ENCODE measurements around the gene RIN3.

RIN3 gene

DNA sequence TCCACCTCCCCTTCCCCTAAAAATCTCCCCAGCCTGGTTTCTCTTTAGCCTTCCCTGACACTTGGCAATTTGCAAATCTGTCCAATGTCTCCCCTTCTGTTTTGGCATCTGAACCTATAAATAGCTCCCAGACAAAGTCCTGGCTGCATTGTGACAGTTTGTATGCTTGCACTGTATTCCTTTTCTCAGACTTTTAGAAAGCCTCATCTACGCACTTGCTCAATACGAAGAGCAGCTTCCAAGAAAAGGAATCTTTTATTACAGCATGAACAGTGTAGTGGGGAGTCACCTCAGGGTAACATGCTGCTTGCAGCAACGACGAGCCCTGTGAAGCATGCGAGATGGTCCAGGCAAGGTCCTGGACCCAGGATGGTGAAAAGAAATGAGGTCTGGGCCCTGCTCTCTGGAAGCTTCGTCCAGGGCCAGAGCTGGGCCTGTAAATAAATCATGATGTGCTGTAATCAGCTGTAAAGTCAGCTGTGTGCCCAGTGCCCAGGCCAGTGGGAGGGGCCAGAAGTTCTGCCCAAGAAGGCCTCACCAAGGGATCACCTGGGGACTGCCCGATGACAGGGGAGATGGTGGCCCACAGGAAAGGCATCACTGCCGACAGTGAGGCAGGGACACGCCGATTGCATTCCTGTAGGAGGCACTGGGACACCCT is 88.3 kb downstream of the RIN3 start:
- no peak for DNase-seq

- DNase-seq = peak in 2 of 4 experiments; percentile 14 to 26
Observed at GRCh38 chr14:92603309-92604242, 90.0 kb downstream of the RIN3 start.

GRCh38 chr14:92605274-92605940 is 91.8 kb downstream of the RIN3 start:
- no peak for DNase-seq

DNA sequence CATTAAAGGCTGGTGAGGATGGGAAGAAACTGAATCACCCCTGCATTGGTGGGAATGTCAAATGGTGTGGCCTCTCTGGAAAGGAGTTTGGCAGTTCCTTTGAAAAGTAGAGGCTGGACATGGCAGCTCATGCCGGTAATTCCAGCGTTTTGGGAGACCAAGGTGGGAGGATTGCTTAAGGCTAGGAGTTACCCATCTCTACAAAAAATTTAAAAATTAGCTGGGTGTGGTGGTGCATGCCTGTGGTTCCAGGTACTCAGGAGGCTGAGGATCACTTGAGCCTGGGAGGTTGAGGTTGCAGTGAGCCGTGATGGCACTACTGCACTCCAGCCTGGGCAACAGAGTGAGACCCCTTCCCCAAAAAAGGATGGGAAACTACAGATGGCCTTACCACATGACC is 93.7 kb downstream of the RIN3 start:
- DNase-seq = no peak

GRCh38 chr14:92607702-92608429 is 94.3 kb downstream of the RIN3 start:
- no peak for DNase-seq

DNA sequence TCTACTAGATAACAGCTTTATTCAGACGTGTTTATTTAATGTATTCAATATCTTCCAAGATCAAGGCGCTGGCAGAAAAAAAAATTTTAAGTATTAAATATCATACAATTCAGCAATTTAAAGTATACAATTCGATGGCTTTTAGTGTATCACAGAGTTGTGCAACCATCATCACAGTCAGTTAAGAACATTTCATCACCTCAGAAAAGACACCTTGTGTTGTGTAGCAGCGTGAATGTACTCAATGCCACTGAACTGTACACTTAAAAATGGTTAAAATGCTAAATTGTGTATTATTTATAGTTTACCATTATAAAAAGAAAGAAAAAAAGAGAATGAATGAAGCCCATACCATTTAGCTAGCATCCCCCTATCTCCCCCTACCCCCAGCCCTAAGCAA is 96.4 kb downstream of the RIN3 start:
- no peak for DNase-seq

DNA sequence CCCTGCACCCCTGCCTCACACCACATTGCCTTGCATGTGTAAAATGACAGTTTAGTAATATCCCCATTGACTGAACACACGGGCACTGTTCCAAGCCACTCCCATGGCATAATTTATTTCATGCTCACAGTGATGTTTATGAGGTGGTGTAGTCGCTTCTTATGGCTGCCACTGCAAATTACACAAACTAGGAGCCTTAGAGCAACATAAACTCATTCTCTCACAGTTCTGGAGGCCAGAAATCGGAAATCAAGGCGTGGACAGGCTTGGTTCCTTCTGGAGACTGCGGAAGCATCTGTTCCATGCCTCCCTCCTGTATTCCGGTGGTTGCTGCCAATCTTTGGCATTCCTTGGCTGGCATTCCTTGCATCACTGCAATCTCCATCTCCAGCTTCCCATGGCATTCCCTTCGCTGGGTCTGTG is 97.3 kb downstream of the RIN3 start:
- no peak for DNase-seq

DNA sequence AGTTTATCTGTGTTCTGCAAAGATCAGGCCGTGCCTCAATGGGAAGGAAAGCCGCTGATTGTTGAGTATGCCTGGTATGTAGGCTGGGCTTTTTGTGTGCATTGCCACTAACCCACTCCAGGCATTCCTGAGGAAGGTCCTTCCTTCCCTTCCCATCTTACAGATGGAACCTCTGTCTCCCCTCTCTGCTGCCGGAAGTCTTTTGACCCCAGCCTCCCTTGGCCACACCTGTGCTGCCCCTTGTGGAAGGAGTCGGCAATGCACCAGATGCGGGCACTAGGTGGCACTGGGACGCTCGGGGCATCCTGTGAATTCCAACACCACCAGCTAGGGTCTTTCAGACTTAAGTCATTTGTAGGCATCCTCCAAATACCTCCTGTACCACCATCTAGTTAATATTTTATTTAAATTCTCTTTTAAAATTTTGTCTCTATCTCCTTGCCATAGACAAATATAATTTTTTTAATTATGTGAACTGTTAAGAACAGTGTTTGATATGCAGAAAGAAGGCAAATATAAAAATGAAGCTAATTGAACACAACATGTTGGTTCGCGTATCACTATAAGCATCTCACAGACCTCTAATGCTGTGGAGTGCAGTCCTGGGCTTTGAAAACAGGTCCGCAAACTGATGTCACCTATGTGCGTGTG is 99.6 kb downstream of the RIN3 start:
- peak; percentile 45 to 70 (median 58) for DNase-seq

DNA sequence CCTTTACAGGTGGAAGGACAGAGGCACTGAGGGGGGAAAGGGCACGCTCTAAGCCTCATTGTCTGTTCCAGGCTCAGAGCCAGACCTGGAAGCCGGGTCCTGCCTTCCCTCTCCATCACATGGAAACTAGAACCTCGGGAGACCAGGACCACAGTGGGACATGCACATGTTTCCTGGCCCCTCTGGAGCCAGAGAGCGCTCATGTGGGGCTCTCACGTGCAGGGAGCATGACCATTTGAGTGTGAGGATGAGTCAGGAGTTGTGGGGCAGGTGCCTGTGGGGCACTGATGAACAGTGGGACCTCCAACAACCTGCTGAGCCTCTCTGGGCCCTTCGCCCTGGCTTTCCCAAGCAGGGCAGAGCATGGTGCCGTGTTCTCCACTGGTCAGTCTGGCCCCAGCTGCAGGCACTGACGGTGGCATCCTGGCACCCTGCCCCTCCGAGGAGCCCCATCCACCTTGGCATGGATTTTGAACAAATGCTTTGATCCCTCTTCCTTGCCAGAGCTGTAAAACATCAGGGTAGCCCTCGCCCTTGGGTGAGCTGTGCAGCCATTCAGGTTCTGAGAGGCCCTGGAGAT is 100.2 kb downstream of the RIN3 start:
- no peak for DNase-seq

DNA sequence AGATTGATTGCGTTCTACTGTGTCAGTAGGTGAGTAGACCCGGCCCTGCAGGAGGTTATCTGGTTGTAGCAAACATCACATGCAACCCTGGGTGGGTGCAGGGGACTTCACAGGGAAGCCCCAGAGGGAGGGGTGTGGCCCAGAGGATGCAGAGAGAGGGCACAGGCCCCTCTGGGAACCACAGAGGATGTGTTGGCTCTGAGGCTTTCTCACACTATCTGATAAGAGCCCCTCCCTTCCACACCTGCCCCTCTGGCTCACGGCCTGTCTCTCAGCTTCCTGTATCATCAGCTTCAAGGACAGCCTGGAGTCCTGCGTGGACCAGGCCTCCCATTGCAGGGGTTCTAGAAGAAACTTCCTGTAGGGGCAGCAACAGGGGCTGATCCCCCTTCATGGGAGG is 101.9 kb downstream of the RIN3 start:
- peak in 2 of 4 experiments; percentile 49 to 69 for DNase-seq

GRCh38 chr14:92616178-92616577 is 102.6 kb downstream of the RIN3 start:
- no peak for DNase-seq

DNA sequence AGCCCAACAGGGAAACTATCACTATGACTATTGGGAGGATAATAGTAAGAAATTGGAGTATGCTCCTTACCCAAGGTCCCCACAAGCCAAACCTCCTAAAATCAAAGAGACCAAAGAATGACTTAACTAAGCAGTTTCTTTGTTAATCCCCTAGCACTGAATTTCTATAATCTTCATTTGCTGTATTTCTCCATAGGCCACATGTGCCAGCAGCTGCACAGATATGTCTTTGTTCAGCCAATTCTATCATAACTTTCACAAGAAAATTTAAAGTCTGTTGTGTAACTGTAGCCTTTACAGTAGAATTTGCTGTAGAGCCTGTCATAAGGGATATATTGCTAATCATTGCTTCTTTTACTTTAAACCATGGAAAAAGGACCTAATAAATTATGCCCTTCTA is 104.0 kb downstream of the RIN3 start:
- DNase-seq = no peak

GRCh38 chr14:92619671-92620456 is 106.3 kb downstream of the RIN3 start:
- DNase-seq = no peak

GRCh38 chr14:92622311-92622710 is 108.7 kb downstream of the RIN3 start:
- DNase-seq = no peak

DNA sequence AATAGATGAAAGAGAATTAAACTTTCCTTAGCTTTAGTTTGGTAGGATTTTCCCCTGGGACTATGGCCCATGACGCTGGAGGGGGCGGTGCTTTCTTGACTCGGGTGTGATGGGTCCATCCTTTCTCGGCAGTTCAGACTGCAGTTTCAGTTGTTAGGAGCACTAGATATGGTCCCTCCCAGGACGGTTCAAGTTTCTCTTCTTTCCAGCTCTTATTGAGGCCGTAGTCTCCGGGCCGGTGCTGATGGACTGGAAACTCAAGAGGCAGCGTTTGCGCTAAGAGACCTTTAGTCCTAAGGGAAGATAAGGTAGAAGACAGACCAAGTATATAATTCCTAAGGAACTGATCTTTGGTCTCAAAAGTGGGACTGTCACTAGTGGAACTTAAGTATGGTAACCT is 111.2 kb downstream of the RIN3 start:
- DNase-seq = no peak

DNA sequence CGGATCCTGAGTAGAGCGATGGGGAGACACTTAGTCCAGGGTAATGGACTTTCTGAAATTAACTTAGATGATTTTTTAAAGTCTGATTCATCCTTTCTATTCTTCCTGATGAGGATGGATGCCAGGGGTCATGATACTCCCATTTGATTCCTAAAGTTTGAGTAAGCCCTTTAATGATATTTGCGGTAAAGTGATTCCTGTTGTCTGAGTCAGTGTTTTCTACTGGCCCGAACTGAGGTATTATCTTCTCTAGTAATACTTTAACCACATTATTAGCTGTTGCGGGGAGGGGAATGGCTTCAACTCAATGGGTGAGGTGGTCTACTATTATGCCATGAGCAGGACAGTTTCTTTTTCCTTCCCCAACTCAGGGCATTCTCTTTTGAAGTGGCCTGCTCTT is 111.6 kb downstream of the RIN3 start:
- DNase-seq = no peak

GRCh38 chr14:92626041-92626440 is 112.5 kb downstream of the RIN3 start:
- DNase-seq = no peak

GRCh38 chr14:92627707-92628215 is 114.2 kb downstream of the RIN3 start:
- DNase-seq = no peak

GRCh38 chr14:92628636-92629035 is 115.1 kb downstream of the RIN3 start:
- DNase-seq = no peak

GRCh38 chr14:92630367-92630766 is 116.8 kb downstream of the RIN3 start:
- DNase-seq = no peak

DNA sequence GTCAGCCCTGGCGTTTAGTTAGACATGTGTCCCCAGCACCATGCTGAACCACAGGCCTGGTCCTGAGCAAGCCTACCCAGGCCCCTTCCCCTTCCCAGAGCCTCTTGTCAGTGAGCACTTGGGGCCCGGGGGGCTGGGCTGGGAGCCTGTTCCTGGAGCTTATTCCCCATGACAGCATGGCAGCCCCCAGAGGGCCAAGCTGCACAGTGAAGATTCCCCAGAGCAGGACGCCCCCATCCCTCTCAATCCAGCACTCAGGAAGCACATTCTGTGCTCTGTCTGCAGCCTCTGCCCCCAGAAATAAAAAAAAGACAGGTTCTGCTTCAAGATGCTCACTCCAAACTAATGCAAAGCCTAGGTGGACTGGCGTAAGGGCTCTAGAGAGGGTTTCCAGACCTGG is 117.5 kb downstream of the RIN3 start:
- DNase-seq = no peak

Measured in activated CD4-positive, CD25-positive, alpha-beta regulatory T cell (primary cell).